Common myeloid progenitor, CD34-positive (primary cell): ENCODE data around the gene SLC16A3.
A peak's percentile ranks its signal among the peaks of the same experiment; 100 is the strongest.

Source experiments
- CTCF ChIA-PET: fragments of 350-600 bp; sonication (Branson Sonifier 250); formaldehyde crosslinking; loops from one replicate; lab custom pipeline; 2021; ENCODE audit warnings: antibody characterized with exemption; lab: Charles Lee
- POLR2A ChIA-PET: fragments of 350-600 bp; sonication (Branson Sonifier 250); formaldehyde crosslinking; loops from one replicate; lab custom pipeline; 2021; ENCODE audit warnings: antibody characterized with exemption; lab: Charles Lee
- DNase-seq, 3 donors: peaks; one replicate each; pipeline versions ENCODE4 v3.0.0 to v3.0.0-alpha.2; 2013
- H3K27ac ChIP-seq, 2 experiments: 1 replicate in 1 of 2; 2 replicates in 1 of 2; pipeline ENCODE4 v1.7.0; 2013; ENCODE audit warnings: inconsistent platforms in 2 of 2, low read length in 2 of 2, mild to moderate bottlenecking in 2 of 2, low read depth in 1 of 2, moderate library complexity in 1 of 2; ENCODE audit not compliant: severe bottlenecking in 2 of 2, insufficient read depth in 1 of 2, poor library complexity in 1 of 2
- H3K27me3 ChIP-seq, 5 experiments: replicated peaks in 2 of 5; 1 replicate in 3 of 5; 2 replicates in 2 of 5; pipeline versions ENCODE4 v1.6.1 to v1.7.0; 2013; ENCODE audit warnings: low read length in 4 of 5, mild to moderate bottlenecking in 2 of 5, moderate library complexity in 2 of 5, inconsistent platforms in 1 of 5; ENCODE audit not compliant: insufficient read depth in 5 of 5, control insufficient read depth in 4 of 5
- H3K36me3 ChIP-seq, 4 experiments: 1 replicate in 2 of 4; 2 replicates in 2 of 4; pipeline versions ENCODE4 v1.6.1 to v1.7.0; 2013; ENCODE audit warnings: low read length in 3 of 4, control low read depth in 1 of 4, mild to moderate bottlenecking in 1 of 4; ENCODE audit not compliant: control insufficient read depth in 4 of 4, insufficient read depth in 4 of 4
- H3K4me1 ChIP-seq, 4 experiments: 1 replicate in 3 of 4; 2 replicates in 1 of 4; pipeline versions ENCODE4 v1.6.1 to v1.7.1; 2013; ENCODE audit warnings: low read length in 3 of 4, mild to moderate bottlenecking in 3 of 4, control low read depth in 1 of 4, inconsistent platforms in 1 of 4, moderate library complexity in 1 of 4; ENCODE audit not compliant: control insufficient read depth in 4 of 4, insufficient read depth in 4 of 4; ENCODE audit errors: control extremely low read depth in 1 of 4
- H3K4me3 ChIP-seq, 7 experiments: 1 replicate in 4 of 7; 2 replicates in 3 of 7; pipeline versions ENCODE4 v1.5.1 to v1.7.0; 2013; ENCODE audit warnings: mild to moderate bottlenecking in 7 of 7, low read length in 6 of 7, moderate library complexity in 6 of 7, inconsistent platforms in 2 of 7, low read depth in 2 of 7, control low read depth in 1 of 7; ENCODE audit not compliant: insufficient read depth in 4 of 7, control insufficient read depth in 1 of 7; ENCODE audit errors: extremely low read depth in 1 of 7
- H3K9me3 ChIP-seq, 5 experiments: 1 replicate in 4 of 5; 2 replicates in 1 of 5; pipeline versions ENCODE4 v1.6.1 to v1.7.1; 2013; ENCODE audit warnings: low read length in 4 of 5, mild to moderate bottlenecking in 2 of 5, inconsistent platforms in 1 of 5, low read depth in 1 of 5, moderate library complexity in 1 of 5; ENCODE audit not compliant: control insufficient read depth in 4 of 5, insufficient read depth in 2 of 5; ENCODE audit errors: control extremely low read depth in 1 of 5
- WGBS: methylation state at CpG from one replicate; pipeline ENCODE4 v1.1.5; 2013; ENCODE audit not compliant: insufficient coverage; 5-methylcytosine and 5-hydroxymethylcytosine counted together

SLC16A3 gene

GRCh38 chr17:82272495-82273326 is 43.9 kb downstream of the SLC16A3 start:
- no peaks in the 10 kb centered on the region for H3K9me3 ChIP-seq
- ChIA-PET CTCF (interaction anchor here (1.0 to 1.9 kb wide), 2 partner anchors 10 to 28 kb away, joined by 4 to 5 read pairs; no protein-coding TSS in a partner anchor), POLR2A (interaction anchor here (0.9 to 3.4 kb wide), 3 partner anchors 9 to 26 kb away, joined by 3 to 29 read pairs (median 20); no protein-coding TSS in a partner anchor)
- peaks cover 4 to 39% (median 29%) of the 10 kb centered on the region in 4 experiments for H3K36me3 ChIP-seq
- H3K27me3 ChIP-seq = no peaks in the 10 kb centered on the region
- H3K4me3 ChIP-seq = peak overlapping the region; percentile 45 to 87 (median 74)
- H3K27ac ChIP-seq = peak overlapping the region; percentile 89 to 96
- under 1% methylated on average over 32 of the region's 57 CpGs for WGBS
- H3K4me1 ChIP-seq = peaks cover 6 to 27% (median 19%) of the 10 kb centered on the region in 4 experiments
- peak; percentile 18 to 55 (median 45) for DNase-seq

- no peaks in the 10 kb centered on the region for H3K27me3 ChIP-seq
- CTCF ChIA-PET = interaction anchor here (1.0 to 1.9 kb wide), 2 partner anchors 9 to 27 kb away, joined by 4 to 5 read pairs; no protein-coding TSS in a partner anchor
- POLR2A ChIA-PET = interaction anchor here (0.6 to 3.4 kb wide), 6 partner anchors 10 to 641 kb away, joined by 3 to 29 read pairs (median 4); no protein-coding TSS in a partner anchor
- peaks cover 4 to 31% (median 23%) of the 10 kb centered on the region in 4 experiments for H3K36me3 ChIP-seq
- 2% methylated on average over 76 of the region's 80 CpGs for WGBS
- H3K9me3 ChIP-seq = no peaks in the 10 kb centered on the region
- peak within 1 kb of the TSS; percentile 45 to 87 (median 74) for H3K4me3 ChIP-seq
- H3K27ac ChIP-seq = peak within 1 kb of the TSS; percentile 89 to 96
- DNase-seq = peak; percentile 85 to 90 (median 89)
- peaks cover 6 to 23% (median 15%) of the 10 kb centered on the region in 4 experiments for H3K4me1 ChIP-seq
These were observed 44.7 kb downstream of the SLC16A3 start, which contains the start of gene CSNK1D for GRCh38 chr17:82273327-82274133. TSS of gene CSNK1D (minus strand) at chr17:82273700. CDS start at chr17:82273381, 319 bp downstream.

- no peak for DNase-seq
- WGBS = 82% methylated on average over 21 of the region's 27 CpGs
- peak overlapping the region in 3 of 7 experiments; percentile 73 to 87 (median 74) for H3K4me3 ChIP-seq
These were observed 45.5 kb downstream of the SLC16A3 start for GRCh38 chr17:82274134-82275020.

GRCh38 chr17:82275326-82275725 is 46.5 kb downstream of the SLC16A3 start:
- Histone ChIP-seq H3K27ac (no peak overlapping the region), H3K9me3 (no peaks in the 10 kb centered on the region), H3K36me3 (peaks cover 3 to 14% (median 12%) of the 10 kb centered on the region in 4 experiments), H3K4me3 (no peak overlapping the region), H3K27me3 (no peaks in the 10 kb centered on the region), H3K4me1 (peaks cover 6 to 19% (median 15%) of the 10 kb centered on the region in 4 experiments)
- ChIA-PET POLR2A (interaction anchor here (1.4 kb wide), 1 partner anchor 23 kb away, joined by 4 read pairs; no protein-coding TSS in a partner anchor), CTCF (interaction anchor here (1.2 to 2.4 kb wide), 3 partner anchors 9 to 41 kb away, joined by 3 to 9 read pairs (median 9); no protein-coding TSS in a partner anchor)
- 92% methylated on average over 14 of the region's 14 CpGs for WGBS
- no peak for DNase-seq

More at GRCh38 chr17:82274134-82275020, 45.5 kb downstream of the SLC16A3 start:
- peaks cover 3 to 23% (median 20%) of the 10 kb centered on the region in 4 experiments for H3K36me3 ChIP-seq
- peak overlapping the region in 1 of 2 experiments; percentile 96 for H3K27ac ChIP-seq
- ChIA-PET POLR2A (interaction anchor here (0.6 to 3.4 kb wide), 6 partner anchors 9 to 642 kb away, joined by 3 to 29 read pairs (median 4); no protein-coding TSS in a partner anchor), CTCF (interaction anchor here (1.9 to 2.4 kb wide), 3 partner anchors 10 to 26 kb away, joined by 4 to 9 read pairs (median 9); no protein-coding TSS in a partner anchor)
- H3K4me1 ChIP-seq = peaks cover 6 to 21% (median 15%) of the 10 kb centered on the region in 4 experiments
- no peaks in the 10 kb centered on the region for H3K27me3 ChIP-seq
- no peaks in the 10 kb centered on the region for H3K9me3 ChIP-seq

- H3K4me3 ChIP-seq = no peak overlapping the region
- H3K27me3 ChIP-seq = no peaks in the 10 kb centered on the region
- H3K36me3 ChIP-seq = peaks cover 0 to under 1% (median under 1%) of the 10 kb centered on the region in 4 experiments
- H3K27ac ChIP-seq = no peak overlapping the region
- no peaks in the 10 kb centered on the region for H3K9me3 ChIP-seq
- POLR2A ChIA-PET = no interaction called here
- peaks cover 4 to 23% (median 17%) of the 10 kb centered on the region in 4 experiments for H3K4me1 ChIP-seq
- DNase-seq = no peak
- CTCF ChIA-PET = interaction anchor here (1.7 to 2.1 kb wide), 2 partner anchors 15 to 21 kb away, joined by 6 to 9 read pairs; no protein-coding TSS in a partner anchor
- WGBS = 96% methylated on average over 4 of the region's 5 CpGs
These were observed 48.1 kb downstream of the SLC16A3 start for GRCh38 chr17:82276938-82277337.

GRCh38 chr17:82277851-82278250 is 49.0 kb downstream of the SLC16A3 start:
- H3K36me3 ChIP-seq = no peaks in the 10 kb centered on the region

More at GRCh38 chr17:82277851-82278250, 49.0 kb downstream of the SLC16A3 start:
- Histone ChIP-seq H3K9me3 (no peaks in the 10 kb centered on the region), H3K27ac (no peak overlapping the region), H3K27me3 (no peaks in the 10 kb centered on the region), H3K4me3 (no peak overlapping the region), H3K4me1 (peaks cover 0 to 18% (median 13%) of the 10 kb centered on the region in 4 experiments)
- ChIA-PET CTCF (no interaction called here), POLR2A (no interaction called here)
- DNase-seq = no peak
- over 99% methylated on average over 12 of the region's 12 CpGs for WGBS
